ENCODE measurements around the gene RALGAPA2.

Gene RALGAPA2

GRCh38 chr20:20658123-20658522 is 54.3 kb downstream of the RALGAPA2 start:
- H3K4me3 ChIP-seq (replicated peaks; ENCODE audit: insufficient read depth, low read length): no peak overlapping the region
- no peak overlapping the region for H3K27ac ChIP-seq (replicated peaks)
- H3K27me3 ChIP-seq (ENCODE audit: insufficient read depth, poor library complexity, severe bottlenecking): no peaks in the 10 kb centered on the region
- TF ChIP-seq REST (IDR thresholded peaks at IDR 0.05; ENCODE audit: insufficient replicate concordance, low read depth): no peak
- TF ChIP-seq SPI1 (IDR thresholded peaks at IDR 0.05; ENCODE audit: borderline replicate concordance, low read depth): no peak
- TF ChIP-seq CTCF (IDR thresholded peaks at IDR 0.05; ENCODE audit: insufficient read depth, low read length): no peak
- TF ChIP-seq POLR2AphosphoS5 (IDR thresholded peaks at IDR 0.05; ENCODE audit: low read depth): no peak
- TF ChIP-seq GABPA (IDR thresholded peaks at IDR 0.05; ENCODE audit: low read depth): no peak
- DNase-seq (ENCODE audit: low read depth in 1 of 2, low spot score in 1 of 2): no peak

GRCh38 chr20:20657092-20657491 is 55.4 kb downstream of the RALGAPA2 start:
- DNase-seq (ENCODE audit: low read depth in 1 of 2, low spot score in 1 of 2): no peak
- Histone ChIP-seq H3K27me3 (ENCODE audit: insufficient read depth, poor library complexity, severe bottlenecking) (no peaks in the 10 kb centered on the region), H3K4me3 (replicated peaks; ENCODE audit: insufficient read depth, low read length) (no peak overlapping the region), H3K27ac (replicated peaks) (no peak overlapping the region)
- no peak for TF ChIP-seq CTCF (IDR thresholded peaks at IDR 0.05; ENCODE audit: insufficient read depth, low read length)
- no peak for TF ChIP-seq GABPA (IDR thresholded peaks at IDR 0.05; ENCODE audit: low read depth)

GRCh38 chr20:20655883-20656282 is 56.6 kb downstream of the RALGAPA2 start:
- TF ChIP-seq SPI1 (IDR thresholded peaks at IDR 0.05; ENCODE audit: borderline replicate concordance, low read depth): no peak
- TF ChIP-seq CTCF (IDR thresholded peaks at IDR 0.05; ENCODE audit: insufficient read depth, low read length): no peak
- no peak for TF ChIP-seq GABPA (IDR thresholded peaks at IDR 0.05; ENCODE audit: low read depth)
- no peak for TF ChIP-seq POLR2AphosphoS5 (IDR thresholded peaks at IDR 0.05; ENCODE audit: low read depth)
- TF ChIP-seq REST (IDR thresholded peaks at IDR 0.05; ENCODE audit: insufficient replicate concordance, low read depth): no peak
- Histone ChIP-seq H3K27ac (replicated peaks) (no peak overlapping the region), H3K27me3 (ENCODE audit: insufficient read depth, poor library complexity, severe bottlenecking) (no peaks in the 10 kb centered on the region), H3K4me3 (replicated peaks; ENCODE audit: insufficient read depth, low read length) (no peak overlapping the region)
- no peak for DNase-seq (ENCODE audit: low read depth in 1 of 2, low spot score in 1 of 2)

- Histone ChIP-seq H3K4me3 (replicated peaks; ENCODE audit: insufficient read depth, low read length) (no peak overlapping the region), H3K27me3 (ENCODE audit: insufficient read depth, poor library complexity, severe bottlenecking) (no peaks in the 10 kb centered on the region), H3K27ac (replicated peaks) (no peak overlapping the region)
- TF ChIP-seq SPI1 (IDR thresholded peaks at IDR 0.05; ENCODE audit: borderline replicate concordance, low read depth): no peak
- TF ChIP-seq POLR2AphosphoS5 (IDR thresholded peaks at IDR 0.05; ENCODE audit: low read depth): no peak
- TF ChIP-seq GABPA (IDR thresholded peaks at IDR 0.05; ENCODE audit: low read depth): no peak
- TF ChIP-seq REST (IDR thresholded peaks at IDR 0.05; ENCODE audit: insufficient replicate concordance, low read depth): no peak
- TF ChIP-seq CTCF (IDR thresholded peaks at IDR 0.05; ENCODE audit: insufficient read depth, low read length): no peak
- peak in 1 of 2 experiments; percentile 14 for DNase-seq (ENCODE audit: low read depth in 1 of 2, low spot score in 1 of 2)
Measured at GRCh38 chr20:20649945-20650344, 62.5 kb downstream of the RALGAPA2 start.

All from HL-60 (cell line).